Measurements from ENCODE around the gene TMEM200A.
"Not testable (repeated sequence)": the region's sequence is repeated elsewhere in the genome, so short reads cannot be mapped to it uniquely, and the experiment has no call there.

Gene TMEM200A

DNA sequence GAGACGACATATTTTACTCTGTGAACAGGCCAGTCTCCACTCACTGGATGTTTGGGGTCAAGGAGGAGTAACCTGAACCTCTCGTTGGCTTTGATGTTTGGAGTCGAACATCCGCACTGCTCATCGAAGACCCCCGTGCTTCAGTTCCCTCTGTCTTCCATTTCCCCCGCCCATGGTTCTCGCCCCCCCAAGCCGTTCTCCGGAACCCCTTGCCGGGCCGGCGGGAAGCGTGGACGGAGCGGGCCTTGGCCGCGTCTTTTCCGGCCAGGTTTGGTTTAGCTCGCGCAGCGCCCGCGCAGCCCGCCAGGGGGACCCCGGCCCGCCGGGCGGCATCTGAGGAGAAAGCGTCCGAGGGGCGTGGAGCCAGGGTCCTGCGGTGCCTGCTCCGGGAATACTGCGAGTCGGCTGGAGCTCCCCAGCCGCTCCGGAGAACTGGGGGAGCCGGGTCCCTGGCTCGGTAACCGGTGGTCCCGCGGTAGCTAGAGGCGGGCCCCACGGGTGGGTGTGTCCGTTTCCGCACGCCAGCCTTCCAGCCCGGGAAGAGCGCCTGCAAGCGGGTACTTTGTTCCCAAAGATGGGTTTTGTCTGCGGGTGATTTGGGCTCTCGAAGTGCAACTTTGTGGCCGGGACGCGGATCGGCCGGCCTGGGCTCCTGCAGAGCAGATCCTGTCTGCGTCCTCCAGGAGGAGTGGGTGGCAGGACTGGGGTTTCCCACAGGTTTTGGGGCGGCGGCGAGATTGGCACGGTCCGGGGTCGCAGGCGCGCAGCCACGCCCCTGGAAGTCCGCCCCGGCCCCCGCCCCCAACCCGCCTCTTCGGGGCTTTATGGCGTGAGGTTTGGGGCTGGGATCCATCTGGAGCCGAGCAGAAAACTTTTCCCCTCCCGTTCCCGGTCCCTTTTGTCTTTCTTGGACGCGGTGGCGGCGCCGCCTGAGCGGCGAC lies at the start of gene TMEM200A:
Gene TMEM200A (plus strand): TSS at position 852 of the 941 bp plus-strand sequence. CDS start 74,406 bp downstream, outside the sequence.
- DNase-seq = no peak

DNA sequence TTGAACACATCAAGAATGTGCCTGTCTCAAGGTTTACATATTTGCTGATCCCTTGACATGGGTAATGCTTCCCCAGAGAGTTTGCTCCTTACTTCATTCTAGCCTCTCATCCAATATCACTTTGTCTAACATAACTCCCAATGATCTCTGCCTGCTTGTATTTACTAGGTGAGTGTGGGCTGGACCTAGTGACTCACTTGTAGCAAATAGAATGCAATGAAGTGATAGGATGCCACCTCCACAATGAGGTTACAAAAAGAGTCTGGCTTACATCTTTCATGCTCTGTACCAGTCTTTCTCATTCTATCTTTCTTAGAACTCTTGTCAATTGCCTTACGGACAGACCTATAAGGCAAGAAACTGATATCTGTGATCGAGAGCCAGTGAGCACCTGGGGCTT lies 44.9 kb upstream of the TMEM200A start:
- no peak for DNase-seq

DNA sequence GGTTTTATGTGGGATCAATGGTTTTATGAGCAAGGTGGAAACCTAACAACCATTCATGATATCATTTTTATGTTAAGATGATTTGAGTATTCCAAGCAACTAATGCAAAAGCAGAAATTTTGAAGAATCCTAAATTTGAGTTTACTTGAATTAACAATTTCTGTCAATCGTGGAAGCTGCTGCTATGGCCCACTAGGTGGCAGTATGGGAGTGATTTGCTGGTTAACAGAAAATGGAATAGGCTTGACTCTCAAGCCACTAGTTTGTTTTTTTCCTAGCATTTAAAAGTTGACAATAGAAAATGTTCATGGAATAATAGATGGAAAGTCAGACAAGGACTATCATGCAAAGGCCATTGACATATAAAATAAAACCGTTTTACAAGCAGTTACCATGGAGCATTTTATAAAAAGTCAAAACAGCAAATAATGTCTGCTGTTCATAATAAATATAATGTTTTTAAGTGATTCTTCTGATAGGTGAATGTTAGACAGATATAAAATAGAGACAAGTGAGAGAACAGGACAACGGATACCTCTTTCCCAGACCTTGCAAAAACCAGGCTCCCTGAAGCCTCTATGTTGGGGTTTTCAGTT lies 43.0 kb upstream of the TMEM200A start:
- DNase-seq = peak; percentile 23

GRCh38 chr6:130324657-130325056 lies 41.2 kb upstream of the TMEM200A start:
- DNase-seq = no peak

DNA sequence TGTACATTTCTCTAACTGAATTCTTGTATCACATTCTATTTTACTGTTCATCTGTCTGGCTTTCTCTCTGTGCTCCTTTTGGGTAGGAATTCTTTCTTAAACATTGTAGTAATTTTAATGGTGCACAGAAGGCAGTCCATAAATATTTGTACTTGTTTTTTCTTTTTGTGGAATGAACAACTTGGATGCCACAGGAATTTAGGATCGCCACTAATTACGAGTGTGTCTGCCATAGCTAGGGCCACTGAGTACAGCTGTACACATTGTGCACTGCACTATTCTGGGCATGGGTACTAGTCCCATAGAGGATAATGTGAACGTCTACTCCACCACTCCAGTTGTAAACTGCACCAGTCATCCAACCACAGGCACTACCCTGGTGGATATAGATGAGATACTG lies 39.3 kb upstream of the TMEM200A start:
- DNase-seq = no peak

DNA sequence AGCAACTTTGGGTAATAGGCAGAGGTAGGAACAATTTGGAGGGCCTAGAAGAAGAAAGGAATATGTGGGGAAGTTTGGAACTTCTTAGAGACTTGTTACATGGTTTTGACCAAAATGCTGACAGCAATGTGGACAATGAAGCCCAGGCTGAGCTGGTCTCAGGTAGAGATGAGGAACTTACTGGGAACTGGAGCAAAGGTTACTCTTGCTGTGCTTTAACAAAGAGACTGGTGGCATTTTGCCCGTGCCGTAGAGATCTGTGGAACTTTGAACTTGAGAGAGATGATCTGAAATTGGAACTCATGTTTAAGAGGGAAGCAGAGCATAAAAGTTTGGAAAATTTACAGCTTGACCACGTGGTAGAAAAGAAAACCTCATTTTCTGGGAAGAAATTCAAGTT lies 28.3 kb upstream of the TMEM200A start:
- no peak for DNase-seq

- not testable (repeated sequence) for DNase-seq
Observed at GRCh38 chr6:130346324-130346723, 19.5 kb upstream of the TMEM200A start.

GRCh38 chr6:130354322-130354721 lies 11.5 kb upstream of the TMEM200A start:
- DNase-seq = no peak

GRCh38 chr6:130355572-130355971 lies 10.2 kb upstream of the TMEM200A start:
- DNase-seq = no peak

DNA sequence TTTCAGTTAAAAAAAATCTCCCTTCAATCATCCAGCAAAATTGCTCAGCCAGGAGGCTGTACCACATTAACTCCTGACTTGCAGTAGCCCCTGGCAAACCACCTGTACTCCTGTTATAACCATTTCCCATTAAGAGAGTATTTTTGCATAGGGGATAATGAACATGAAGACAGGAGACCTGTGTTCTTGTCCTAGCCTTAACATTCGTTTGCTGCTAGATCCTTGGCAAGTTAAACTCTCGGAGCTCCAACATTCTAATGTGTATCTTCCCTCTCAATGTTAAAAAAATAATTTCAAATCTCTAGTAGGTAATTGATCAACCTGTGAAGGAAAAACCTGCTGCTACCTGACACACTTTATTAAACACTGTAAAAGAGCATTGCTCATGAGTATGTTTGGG lies 8.4 kb upstream of the TMEM200A start:
- no peak for DNase-seq

DNA sequence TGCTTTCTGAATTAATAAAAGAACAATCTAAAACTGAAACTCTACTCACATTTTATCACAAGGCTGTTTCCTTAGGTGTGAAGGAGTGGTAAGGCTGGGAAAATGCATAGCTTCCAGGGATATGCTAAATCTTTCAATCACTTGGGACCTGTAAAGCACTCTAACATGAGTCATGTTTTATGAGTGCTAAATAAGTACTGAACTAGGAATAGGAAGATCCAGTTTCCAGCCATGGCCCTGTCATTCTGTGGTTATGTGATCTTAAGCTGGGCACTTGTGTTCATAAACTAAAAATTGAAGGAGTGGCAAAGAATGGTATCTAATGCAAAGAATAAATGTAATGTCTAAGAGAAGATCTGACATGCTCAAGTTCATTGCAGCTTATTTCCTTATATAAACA lies 6.1 kb upstream of the TMEM200A start:
- DNase-seq = no peak

DNA sequence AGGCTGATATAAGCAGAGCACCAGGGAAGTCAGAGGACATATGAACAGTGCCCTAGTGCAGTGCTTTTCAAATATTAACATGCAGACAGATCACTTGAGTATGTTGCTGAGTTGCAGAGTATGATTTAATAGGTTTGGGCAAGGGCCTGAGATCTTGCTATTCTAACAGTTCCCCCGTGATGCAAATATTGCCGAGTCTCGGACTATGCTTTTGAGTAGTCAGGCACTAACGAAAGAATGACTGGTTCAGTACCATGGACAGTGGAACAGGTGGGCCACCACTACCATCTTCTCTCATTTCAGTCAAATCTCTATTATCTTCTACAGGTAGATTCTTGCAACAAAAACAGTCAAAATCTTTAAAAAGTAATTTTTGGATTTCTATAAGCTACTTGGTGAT lies 3.7 kb upstream of the TMEM200A start:
- DNase-seq = no peak

DNA sequence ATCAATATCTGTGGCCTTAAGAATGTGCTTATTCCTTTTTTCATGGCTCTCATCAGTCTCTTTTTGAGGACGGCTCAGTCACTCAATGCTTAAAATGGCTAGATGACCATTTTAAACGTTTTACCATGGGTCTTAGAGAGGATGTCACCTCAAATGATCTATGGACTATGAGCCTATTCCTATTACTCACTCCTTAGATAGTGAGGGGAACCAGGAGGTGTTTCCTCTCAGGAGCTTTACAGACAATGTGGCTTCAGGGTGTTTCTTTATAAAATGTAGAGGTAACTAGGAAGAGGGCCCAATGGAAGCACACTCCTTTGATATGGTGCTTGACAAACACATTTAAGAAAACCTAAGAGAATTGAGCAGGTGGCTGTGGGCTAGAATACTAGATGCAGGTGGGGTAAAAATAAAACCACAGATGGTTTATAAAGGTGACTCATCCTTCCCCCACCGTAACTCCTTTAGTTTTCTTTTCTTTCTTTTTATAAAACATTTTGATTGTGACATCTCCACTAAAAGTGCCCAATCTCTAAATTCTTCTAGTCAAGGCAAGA lies 1.5 kb upstream of the TMEM200A start:
- DNase-seq = no peak

DNA sequence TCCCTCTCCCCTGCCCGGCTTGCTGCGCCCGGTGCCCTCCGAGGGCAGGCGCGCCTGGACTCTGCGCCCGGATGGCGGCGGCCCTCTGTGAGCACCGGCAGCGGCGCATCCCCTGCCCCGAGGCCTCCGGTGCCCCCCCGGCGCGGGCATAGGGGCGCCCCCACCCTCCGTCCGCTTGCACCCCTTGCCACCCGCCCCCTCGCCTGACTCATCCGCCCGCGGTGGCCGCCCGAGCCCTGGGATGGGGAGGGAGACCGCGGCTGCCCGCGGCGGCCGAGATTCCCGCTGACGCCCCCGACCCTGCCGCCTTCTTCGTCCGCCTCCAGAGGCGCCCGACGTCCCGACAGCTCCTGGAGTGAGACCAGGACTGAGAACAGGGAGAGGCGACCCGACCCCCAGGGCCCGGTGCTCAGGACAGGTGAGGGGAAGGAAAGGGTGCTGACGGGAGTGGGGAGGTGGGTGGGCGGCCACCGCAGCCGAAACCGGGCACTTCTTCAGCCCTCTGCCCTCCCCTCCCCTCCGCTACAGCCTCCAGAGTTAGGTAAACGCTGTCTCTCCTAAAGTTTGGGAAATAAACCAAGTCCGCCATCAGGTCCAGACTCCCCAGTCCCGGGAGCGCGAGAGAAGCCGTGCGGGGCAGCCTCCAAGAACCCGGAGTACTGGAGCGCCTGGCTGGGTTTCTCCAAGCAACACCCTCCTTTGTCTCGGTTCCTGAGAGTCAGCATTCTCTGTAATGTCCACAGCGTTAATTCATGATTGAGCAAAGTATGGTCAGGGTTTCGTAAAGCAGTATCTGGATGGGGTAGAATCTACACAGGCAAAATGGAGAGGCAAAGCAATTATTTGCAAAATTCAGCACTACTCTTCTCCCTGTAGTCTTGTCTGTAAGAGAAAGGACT lies 539 bp downstream of the TMEM200A start:
- DNase-seq = no peak

- DNase-seq = no peak
Observed at GRCh38 chr6:130367767-130368166, 1.9 kb downstream of the TMEM200A start.

GRCh38 chr6:130368576-130368975 lies 2.8 kb downstream of the TMEM200A start:
- no peak for DNase-seq

DNA sequence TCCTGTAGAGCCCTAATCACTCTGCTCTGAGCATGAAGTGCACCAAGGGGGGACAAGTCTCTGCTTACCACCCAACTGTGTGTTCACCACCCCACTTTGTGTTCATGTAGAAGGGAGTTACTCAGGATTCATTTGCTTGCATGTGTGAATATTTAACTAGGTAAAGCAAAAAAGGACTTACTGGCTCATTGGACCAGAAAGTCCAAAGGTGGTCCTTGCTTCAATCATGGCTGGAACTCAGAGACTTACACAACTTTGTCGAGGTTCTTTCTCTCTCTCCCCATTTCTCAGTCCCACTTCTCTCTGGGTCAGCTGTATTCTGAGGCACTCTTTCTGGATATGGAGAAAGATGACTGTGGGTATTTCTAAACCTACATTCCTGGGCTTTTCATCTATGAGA lies 4.0 kb downstream of the TMEM200A start:
- DNase-seq = no peak

GRCh38 chr6:130371921-130372420 lies 6.2 kb downstream of the TMEM200A start:
- DNase-seq = no peak

DNA sequence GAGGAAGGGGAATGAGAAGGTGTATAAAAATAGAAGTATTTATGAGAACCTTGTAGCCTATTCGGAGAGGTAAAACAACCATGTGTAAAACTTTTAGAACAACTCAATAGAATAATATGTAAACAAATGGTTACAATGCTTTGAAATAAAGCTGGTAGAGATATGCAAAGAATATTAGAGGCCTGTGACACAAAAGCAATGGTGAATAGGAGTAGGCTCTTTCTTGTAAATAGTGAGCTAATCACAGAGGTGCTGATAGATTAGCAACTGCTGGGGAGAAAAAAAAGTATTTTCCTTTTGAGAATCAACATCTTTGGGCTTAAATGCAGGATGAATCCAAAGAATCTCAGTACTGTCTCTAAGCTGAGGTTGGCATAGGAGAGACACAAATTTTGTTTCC lies 7.0 kb downstream of the TMEM200A start:
- DNase-seq = no peak

DNA sequence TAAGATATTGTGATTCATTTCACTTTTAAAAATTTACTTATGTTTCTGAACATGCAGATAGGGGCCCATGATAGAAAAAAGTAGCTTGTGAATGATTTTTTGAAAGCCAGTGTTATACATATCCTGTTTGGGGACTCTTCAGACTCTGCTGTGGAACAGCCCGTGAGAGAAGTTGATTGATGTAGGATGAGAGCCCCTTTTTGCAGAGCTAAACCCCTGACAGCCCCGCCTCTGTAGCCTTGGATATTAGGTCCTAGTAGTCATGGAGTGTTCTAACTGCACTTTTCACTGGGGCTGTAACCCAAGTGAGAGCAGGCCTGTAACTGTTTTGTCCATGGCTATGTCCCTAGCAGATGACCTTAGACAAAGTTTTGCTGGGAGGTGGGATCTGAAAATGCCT lies 8.2 kb downstream of the TMEM200A start:
- no peak for DNase-seq

DNA sequence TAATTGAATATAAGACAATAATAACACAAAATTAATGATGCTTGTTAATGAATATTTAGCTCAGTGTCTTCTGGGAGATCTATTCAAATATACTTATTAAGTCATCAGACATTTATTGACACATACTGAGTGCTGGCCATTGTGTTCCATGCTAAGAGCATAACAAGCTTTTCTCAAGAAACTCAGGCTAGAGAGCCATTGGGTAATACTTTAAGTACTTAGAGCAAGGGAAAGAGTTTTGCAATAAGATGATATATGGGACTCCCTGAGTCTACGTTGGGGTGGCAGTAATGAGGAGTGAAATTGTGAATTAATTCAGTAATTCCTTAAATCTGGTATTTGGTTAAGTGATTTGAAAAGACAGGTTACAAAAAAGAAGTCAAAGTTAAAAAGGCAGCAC lies 11.1 kb downstream of the TMEM200A start:
- DNase-seq = no peak

- no peak for DNase-seq
Observed at GRCh38 chr6:130377371-130377770, 11.6 kb downstream of the TMEM200A start.

GRCh38 chr6:130377915-130378314 lies 12.1 kb downstream of the TMEM200A start:
- no peak for DNase-seq
